HTERT RPE-1 (cell line): ENCODE data around the gene PCDHGA3.
"Not testable (repeated sequence)": the region's sequence is repeated elsewhere in the genome, so short reads cannot be mapped to it uniquely, and the experiment has no call there.

Experiments used
- in situ Hi-C: fragments of 300-500 bp; cut with MboI; formaldehyde crosslinking; loops from 4 replicates; pipeline ENCODE4 v1.14.3; 2020; ENCODE audit warnings: low sequenced_read_pairs

Gene PCDHGA3

GRCh38 chr5:141343242-141343952, at the start of gene PCDHGA3:
TSS of gene PCDHGA3 (plus strand) at chr5:141343829. CDS start at chr5:141344034, 205 bp downstream.
- in situ Hi-C loops = no loop called here

GRCh38 chr5:141298376-141298775, 45.3 kb upstream of the PCDHGA3 start:
- in situ Hi-C loops = no loop called here

DNA sequence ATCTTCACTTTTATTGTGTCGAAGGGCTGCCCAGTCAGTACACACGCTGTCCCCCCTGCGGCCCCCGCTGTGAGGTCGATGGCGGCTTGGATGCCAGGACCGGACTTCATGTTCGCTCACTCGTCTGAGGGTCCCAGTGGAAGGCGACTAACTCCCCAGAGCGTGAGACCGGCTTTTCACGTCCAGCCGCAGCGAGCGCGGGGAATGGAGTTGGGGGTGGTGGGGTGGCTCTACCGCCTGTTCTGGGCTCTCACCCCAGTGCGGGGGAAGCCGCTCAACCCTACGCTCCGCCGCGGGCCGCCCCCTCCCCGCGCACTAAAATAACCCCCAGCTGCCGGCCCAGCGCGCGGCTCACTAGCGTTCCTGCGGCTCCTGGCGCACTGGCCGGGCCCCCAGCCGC, 39.9 kb upstream of the PCDHGA3 start, which contains the start of gene SLC25A2:
SLC25A2 (minus strand) TSS at position 294 of the 400 bp plus-strand sequence; CDS start at position 110, 184 bp downstream.
- in situ Hi-C loops = no loop called here

- in situ Hi-C loops = no loop called here
These were observed 37.0 kb upstream of the PCDHGA3 start for GRCh38 chr5:141306630-141307029.

DNA sequence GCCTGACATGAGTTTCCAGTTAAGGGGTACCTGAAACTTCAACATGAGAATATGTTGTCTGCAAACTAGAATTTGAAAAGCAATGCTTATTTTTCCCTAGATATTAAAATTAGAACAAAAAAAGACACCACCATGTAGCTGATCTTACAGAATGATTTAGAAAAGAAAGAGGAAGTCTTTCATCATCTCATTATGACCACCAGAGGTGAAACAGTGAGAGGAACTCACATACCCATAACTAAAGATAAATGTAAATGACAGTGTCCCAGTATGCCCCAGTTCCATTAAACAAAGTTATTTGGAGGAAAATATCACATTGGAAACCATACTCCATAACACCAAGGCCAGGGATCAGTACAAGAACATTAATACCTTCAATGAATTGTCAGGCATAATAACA, 29.9 kb upstream of the PCDHGA3 start:
- in situ Hi-C loops = no loop called here

GRCh38 chr5:141316963-141317362, 26.7 kb upstream of the PCDHGA3 start:
- in situ Hi-C loops = not testable (repeated sequence)

GRCh38 chr5:141319202-141319601, 24.4 kb upstream of the PCDHGA3 start:
- in situ Hi-C loops = no loop called here

- in situ Hi-C loops = no loop called here
These were observed 23.9 kb upstream of the PCDHGA3 start for GRCh38 chr5:141319699-141320098.

DNA sequence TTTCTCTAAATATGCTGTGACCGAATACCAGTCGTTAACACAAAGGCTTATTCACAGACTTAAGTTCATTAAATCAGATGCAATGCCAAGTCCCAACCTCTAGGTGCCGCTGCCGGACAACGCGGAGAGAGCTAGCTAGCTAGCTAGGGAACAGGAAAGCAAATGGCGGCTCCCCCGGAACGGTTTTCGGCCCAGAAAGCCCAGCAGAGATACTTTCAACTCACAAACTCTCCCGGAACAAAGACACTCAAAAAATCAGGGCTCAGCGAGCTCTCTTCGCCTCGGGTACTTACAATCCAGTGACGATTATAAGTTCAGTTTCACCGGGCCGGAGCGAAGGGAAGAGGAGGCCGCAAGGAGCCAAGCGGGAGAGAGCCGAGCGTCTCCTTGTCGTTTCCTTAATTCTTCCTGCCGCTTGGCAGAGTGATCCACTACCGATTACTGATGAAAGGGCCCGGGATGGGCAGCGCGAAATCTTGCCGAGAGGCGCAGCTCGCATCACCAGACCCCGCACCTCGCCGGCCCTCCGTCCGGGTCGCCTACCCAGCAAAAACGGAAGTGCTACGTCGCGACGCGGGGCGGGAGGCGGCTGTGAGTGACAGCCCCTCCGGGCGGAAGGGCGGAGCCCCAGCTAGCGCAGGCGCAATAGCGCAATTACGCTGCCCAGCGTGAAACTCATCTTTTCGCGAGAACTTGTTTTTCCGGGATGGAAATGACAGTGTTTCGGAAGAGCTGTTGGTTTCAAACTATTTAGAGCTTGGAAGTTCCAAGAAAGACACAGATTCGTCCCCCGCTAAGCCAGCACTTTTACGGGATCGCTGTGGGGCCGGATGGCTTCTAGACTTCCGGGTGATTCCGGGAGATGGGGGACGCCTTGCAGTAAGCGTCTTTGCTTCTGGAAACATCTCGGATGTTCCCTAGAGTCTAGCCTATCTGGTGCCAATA, 23.1 kb upstream of the PCDHGA3 start, which contains the start of gene TAF7:
TAF7 (minus strand) TSS at position 560 of the 945 bp plus-strand sequence. CDS start 740 bp downstream, outside the sequence.
- in situ Hi-C loops = no loop called here

DNA sequence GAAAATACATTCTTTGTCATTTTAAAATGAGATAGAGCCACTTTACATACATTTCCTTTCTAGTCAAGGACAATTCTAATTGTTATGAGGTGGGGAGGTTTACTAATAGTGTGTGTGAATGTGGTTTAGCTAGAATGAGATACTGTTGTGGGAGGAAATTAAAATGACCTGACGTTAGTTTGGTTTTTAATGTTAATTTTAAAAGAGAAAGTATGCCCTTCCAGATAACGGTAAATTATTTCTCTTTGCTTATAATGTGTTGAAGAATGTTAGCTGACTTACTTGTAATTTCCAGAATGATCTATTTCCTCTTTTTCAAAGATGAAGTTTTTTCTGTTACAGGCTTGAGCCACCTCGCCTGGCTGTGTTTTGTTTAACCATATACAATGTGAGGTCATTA, 21.4 kb upstream of the PCDHGA3 start:
- in situ Hi-C loops = no loop called here

GRCh38 chr5:141326088-141326854, 17.4 kb upstream of the PCDHGA3 start:
- in situ Hi-C loops = no loop called here

- in situ Hi-C loops = no loop called here
These were observed 15.4 kb upstream of the PCDHGA3 start for GRCh38 chr5:141328231-141328630.

- in situ Hi-C loops = no loop called here
These were observed 13.1 kb upstream of the PCDHGA3 start, which contains the start of gene PCDHGA1 for GRCh38 chr5:141330299-141331080. TSS of gene PCDHGA1 (plus strand) at chr5:141330514.

DNA sequence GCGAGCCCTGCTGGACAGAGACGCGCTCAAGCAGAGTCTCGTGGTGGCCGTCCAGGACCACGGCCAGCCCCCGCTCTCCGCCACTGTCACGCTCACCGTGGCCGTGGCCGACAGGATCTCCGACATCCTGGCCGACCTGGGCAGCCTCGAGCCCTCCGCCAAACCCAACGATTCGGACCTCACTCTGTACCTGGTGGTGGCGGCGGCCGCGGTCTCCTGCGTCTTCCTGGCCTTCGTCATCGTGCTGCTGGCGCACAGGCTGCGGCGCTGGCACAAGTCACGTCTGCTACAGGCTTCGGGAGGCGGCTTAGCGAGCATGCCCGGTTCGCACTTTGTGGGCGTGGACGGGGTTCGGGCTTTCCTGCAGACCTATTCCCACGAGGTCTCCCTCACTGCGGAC, 11.1 kb upstream of the PCDHGA3 start:
- in situ Hi-C loops = not testable (repeated sequence)

GRCh38 chr5:141338538-141339306, 4.9 kb upstream of the PCDHGA3 start, which contains the start of gene PCDHGA2:
TSS of gene PCDHGA2 (plus strand) at chr5:141338760.
- in situ Hi-C loops = no loop called here

GRCh38 chr5:141340781-141341354, 2.8 kb upstream of the PCDHGA3 start:
- in situ Hi-C loops = not testable (repeated sequence)

GRCh38 chr5:141342773-141343172, 856 bp upstream of the PCDHGA3 start:
- in situ Hi-C loops = no loop called here

DNA sequence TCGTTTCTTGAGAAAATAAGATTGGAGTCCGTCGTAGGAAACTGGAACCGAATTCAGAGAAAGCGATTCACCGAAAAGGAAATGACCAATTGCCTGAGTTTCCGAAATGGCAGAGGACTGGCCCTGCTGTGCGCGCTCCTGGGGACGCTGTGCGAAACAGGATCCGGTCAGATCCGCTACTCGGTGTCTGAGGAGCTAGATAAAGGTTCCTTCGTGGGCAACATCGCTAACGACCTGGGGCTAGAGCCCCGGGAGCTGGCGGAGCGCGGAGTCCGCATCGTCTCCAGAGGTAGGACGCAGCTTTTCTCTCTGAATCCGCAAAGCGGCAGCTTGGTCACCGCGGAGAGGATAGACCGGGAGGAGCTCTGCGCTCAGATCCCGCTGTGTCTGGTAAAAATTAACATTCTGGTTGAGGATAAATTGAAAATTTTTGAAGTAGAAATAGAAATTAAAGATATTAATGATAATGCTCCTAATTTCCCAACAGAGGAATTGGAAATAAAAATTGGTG, 379 bp downstream of the PCDHGA3 start:
- in situ Hi-C loops = no loop called here

GRCh38 chr5:141345327-141345726, 1.7 kb downstream of the PCDHGA3 start:
- in situ Hi-C loops = no loop called here
